Activated CD4-positive, alpha-beta T cell treated with anti-CD3 and anti-CD28 coated beads for 36 hours (primary cell): ENCODE data around the gene POLR1E. TPM values are rescaled to one million over a fixed set of nuclear protein-coding genes. Genes with fewer than 3 reads are reported as not detected.
"Not testable (repeated sequence)": the region's sequence is repeated elsewhere in the genome, so short reads cannot be mapped to it uniquely, and the experiment has no call there.

Experiments used
- ATAC-seq: fragments of 200-7000 bp; cut with Tn5 transposase; one replicate; pipeline ENCODE4 v1.10.0; 2021; ENCODE audit warnings: mild to moderate bottlenecking, moderate library complexity
- CTCF ChIA-PET: fragments of 350-600 bp; sonication (Branson Sonifier 250); formaldehyde crosslinking; loops from one replicate; lab custom pipeline; 2021; ENCODE audit warnings: antibody characterized with exemption; lab: Charles Lee
- POLR2A ChIA-PET: fragments of 350-600 bp; sonication (Branson Sonifier 250); formaldehyde crosslinking; loops from one replicate; lab custom pipeline; 2021; ENCODE audit warnings: antibody characterized with exemption, inconsistent platforms; lab: Charles Lee
- DNase-seq: peaks from one replicate; pipeline ENCODE4 v3.0.0-alpha.2; 2020
- H3K27ac Mint-ChIP-seq: one replicate; pipeline ENCODE4 v1.8.0; 2021; ENCODE audit warnings: mixed read lengths
- H3K27me3 Mint-ChIP-seq: one replicate; pipeline ENCODE4 v1.8.0; 2021; ENCODE audit warnings: mixed read lengths
- H3K36me3 Mint-ChIP-seq: one replicate; pipeline ENCODE4 v1.8.0; 2021; ENCODE audit warnings: low read depth, mixed read lengths
- H3K4me1 Mint-ChIP-seq: one replicate; pipeline ENCODE4 v1.8.0; 2021; ENCODE audit warnings: mixed read lengths
- H3K4me3 Mint-ChIP-seq: one replicate; pipeline ENCODE4 v1.8.0; 2021; ENCODE audit warnings: mild to moderate bottlenecking, moderate library complexity, mixed read lengths
- H3K9me3 Mint-ChIP-seq: one replicate; pipeline ENCODE4 v1.8.0; 2021; ENCODE audit warnings: low read depth, mixed read lengths
- intact Hi-C, 2 experiments: fragments of 100-400 bp; cut with DNase I in 1 of 2; cut with micrococcal nuclease in 1 of 2; formaldehyde crosslinking; loops; one replicate each; pipeline versions ENCODE4 v1.14.2 to v1.15.1; 2022 to 2024; cut with DNase I, micrococcal nuclease
- total RNA-seq, 2 experiments: library from RNA; stranded (reverse); gene quantifications; one replicate each; pipeline ENCODE4 v1.2.3, GENCODE V29; 2021

POLR1E gene
- total RNA-seq, 2 experiments from 2014 or later, result 67.5 to 69.2 TPM

DNA sequence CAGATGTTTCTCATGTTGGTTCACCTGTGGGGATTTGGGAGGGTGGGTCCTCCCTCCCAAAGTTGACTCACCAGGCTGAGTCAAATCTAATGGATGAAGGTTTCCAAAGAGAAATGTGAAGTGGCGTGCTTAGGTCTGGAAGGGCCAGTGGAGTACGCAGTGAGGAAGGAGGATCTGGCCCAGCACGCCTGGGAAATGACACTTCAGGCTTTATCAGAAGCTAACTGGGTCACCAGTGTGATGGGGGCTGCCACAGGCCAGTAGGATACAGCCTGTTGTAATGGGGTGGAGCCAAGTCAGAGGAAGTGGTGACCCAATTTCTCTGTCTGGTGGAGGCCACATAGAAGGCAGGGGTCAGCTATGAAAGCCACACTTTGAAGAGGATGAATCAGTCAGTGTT lies 18.0 kb downstream of the POLR1E start:
- Mint-ChIP-seq H3K27ac (peak overlapping the region; percentile 34), H3K4me1 (peaks cover 12% of the 10 kb centered on the region), H3K27me3 (no peaks in the 10 kb centered on the region), H3K4me3 (no peak overlapping the region), H3K36me3 (peaks cover 70% of the 10 kb centered on the region), H3K9me3 (no peaks in the 10 kb centered on the region)
- peak; percentile 75 for ATAC-seq
- CTCF ChIA-PET, result interaction anchor here (0.7 kb wide), 1 partner anchor 53 kb away, joined by 4 read pairs; no protein-coding TSS in a partner anchor
- intact Hi-C loops, result no loop called here
- peak; percentile 20 for DNase-seq
- POLR2A ChIA-PET, result interaction anchor here (0.6 to 0.7 kb wide), 2 partner anchors 109 to 202 kb away, joined by 4 to 5 read pairs; no protein-coding TSS in a partner anchor

DNA sequence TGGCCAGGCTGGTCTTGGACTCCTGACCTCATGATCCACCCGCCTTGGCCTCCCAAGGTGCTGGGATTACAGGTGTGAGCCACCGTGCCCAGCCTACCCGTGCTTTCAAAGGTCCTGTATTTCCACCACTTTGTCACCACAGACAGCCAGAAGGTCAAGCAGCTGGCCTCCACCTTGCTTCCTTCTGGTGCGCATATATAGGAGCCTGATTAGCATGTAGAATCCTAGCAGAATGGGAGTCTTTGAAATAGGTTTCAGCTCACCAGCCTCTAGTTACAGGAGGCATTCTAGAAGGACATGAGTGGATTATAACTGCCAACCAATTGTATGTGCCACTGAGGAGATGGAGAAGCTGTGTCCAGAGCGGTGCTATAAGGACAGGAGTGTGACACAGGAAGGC lies 18.9 kb downstream of the POLR1E start:
- ChIA-PET POLR2A (no interaction called here), CTCF (interaction anchor here (0.7 kb wide), 1 partner anchor 111 kb away, joined by 3 read pairs; no protein-coding TSS in a partner anchor)
- DNase-seq, result no peak
- H3K4me1 Mint-ChIP-seq, result peaks cover 12% of the 10 kb centered on the region
- no peak for ATAC-seq
- H3K27ac Mint-ChIP-seq, result no peak overlapping the region
- no peaks in the 10 kb centered on the region for H3K27me3 Mint-ChIP-seq
- no peaks in the 10 kb centered on the region for H3K9me3 Mint-ChIP-seq
- no peak overlapping the region for H3K4me3 Mint-ChIP-seq
- intact Hi-C loops, result no loop called here
- H3K36me3 Mint-ChIP-seq, result peaks cover 66% of the 10 kb centered on the region

DNA sequence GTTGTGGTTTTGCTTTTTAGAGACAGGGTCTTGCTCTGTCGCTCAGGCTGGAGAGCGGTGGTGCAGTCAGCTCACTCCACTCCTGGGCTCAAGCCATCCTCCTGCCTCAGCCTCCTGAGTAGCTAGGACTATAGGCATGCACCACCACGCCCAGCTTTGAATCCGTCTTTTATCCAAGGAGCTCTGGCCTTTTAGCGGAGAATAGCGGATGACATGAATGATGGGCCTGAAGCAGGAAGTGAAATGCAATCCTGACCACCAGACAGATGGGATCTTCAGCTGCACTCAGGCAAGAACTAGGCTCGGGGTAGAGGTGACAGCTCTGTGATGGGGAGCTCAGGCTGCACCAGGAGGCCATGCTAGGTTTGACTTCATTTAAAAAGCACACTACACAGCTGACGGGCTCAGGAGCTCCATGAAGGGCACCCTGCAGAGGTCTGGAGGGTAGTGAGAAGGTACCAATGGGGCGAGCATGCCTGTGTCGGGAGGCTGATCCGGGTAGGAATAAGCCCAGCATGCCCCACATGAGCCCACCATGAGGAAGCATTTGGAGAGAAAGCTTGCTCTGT lies 21.9 kb downstream of the POLR1E start:
- CTCF ChIA-PET, result no interaction called here
- no peak for ATAC-seq
- H3K27ac Mint-ChIP-seq, result no peak overlapping the region

DNA sequence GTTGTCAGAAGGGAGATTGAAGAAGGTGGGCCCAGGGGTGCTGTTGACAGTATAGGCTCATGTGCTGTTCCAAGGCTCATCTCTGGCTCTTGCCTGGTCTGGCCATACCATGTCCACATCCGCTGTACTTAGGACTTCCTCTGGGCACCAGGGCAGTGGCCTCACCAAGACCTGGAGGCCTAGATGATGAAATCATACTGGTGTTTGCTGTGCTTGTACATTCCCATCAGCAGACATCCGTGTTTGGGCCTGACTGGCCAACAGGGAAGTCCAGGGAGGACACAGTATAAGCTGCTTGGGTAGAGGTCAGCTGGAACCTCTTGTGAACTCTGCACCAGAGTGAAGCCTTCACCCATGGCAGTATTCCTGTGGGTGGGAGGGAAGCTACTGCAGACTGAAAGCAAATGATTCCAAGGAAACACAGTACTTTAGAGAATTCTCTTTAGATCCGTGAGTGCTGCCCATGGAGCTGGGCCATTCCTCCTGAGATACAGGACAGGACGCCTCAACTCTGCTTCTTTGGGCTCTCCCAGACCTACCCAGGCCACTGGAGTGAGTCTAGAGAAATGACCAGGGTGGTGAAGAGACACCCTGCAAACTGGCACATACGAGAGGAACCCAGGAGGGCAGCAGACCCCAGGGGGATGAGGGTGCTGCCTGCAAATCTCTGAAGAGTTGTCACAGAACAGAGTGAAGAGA lies 22.5 kb downstream of the POLR1E start:
- ATAC-seq (no peak), DNase-seq (no peak)
- ChIA-PET POLR2A (no interaction called here), CTCF (no interaction called here)
- no peaks in the 10 kb centered on the region for H3K9me3 Mint-ChIP-seq
- H3K4me3 Mint-ChIP-seq, result no peak overlapping the region
- H3K36me3 Mint-ChIP-seq, result peaks cover 35% of the 10 kb centered on the region
- peaks cover 8% of the 10 kb centered on the region for H3K4me1 Mint-ChIP-seq
- no peaks in the 10 kb centered on the region for H3K27me3 Mint-ChIP-seq
- intact Hi-C loops, result no loop called here
- H3K27ac Mint-ChIP-seq, result no peak overlapping the region

More for the DNA sequence above, 21.9 kb downstream of the POLR1E start:
- Mint-ChIP-seq H3K27me3 (no peaks in the 10 kb centered on the region), H3K9me3 (no peaks in the 10 kb centered on the region), H3K36me3 (peaks cover 42% of the 10 kb centered on the region), H3K4me3 (no peak overlapping the region), H3K4me1 (peaks cover 12% of the 10 kb centered on the region)
- POLR2A ChIA-PET, result no interaction called here
- intact Hi-C loops, result no loop called here
- no peak for DNase-seq

DNA sequence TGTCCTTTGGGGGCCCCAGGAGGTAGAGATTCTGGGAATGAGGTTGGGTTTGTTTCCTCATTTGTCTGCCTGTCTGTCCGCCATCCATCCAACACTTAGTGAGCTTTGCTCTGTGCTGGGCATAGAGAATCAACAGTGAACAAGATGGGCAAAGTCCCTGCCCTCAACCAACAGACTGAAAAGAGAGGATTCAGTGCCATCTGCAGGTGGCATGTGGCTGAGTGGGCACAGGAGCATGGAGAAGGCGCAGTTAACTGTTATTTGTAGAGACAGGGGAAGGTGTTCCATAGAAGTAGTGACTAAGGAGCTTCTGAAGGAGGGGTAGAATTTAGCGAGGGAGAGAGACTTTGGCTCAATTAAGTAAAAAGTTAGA lies 23.1 kb downstream of the POLR1E start:
- Mint-ChIP-seq H3K9me3 (no peaks in the 10 kb centered on the region), H3K27ac (no peak overlapping the region), H3K4me3 (no peak overlapping the region), H3K4me1 (peaks cover 3% of the 10 kb centered on the region), H3K36me3 (peaks cover 30% of the 10 kb centered on the region), H3K27me3 (no peaks in the 10 kb centered on the region)
- CTCF ChIA-PET, result no interaction called here
- ATAC-seq, result no peak
- DNase-seq, result no peak
- intact Hi-C loops, result loop anchor here in 1 of 2 experiments (1.0 kb wide), 1 partner anchor 94 kb away; no protein-coding TSS in a partner anchor
- POLR2A ChIA-PET, result no interaction called here

DNA sequence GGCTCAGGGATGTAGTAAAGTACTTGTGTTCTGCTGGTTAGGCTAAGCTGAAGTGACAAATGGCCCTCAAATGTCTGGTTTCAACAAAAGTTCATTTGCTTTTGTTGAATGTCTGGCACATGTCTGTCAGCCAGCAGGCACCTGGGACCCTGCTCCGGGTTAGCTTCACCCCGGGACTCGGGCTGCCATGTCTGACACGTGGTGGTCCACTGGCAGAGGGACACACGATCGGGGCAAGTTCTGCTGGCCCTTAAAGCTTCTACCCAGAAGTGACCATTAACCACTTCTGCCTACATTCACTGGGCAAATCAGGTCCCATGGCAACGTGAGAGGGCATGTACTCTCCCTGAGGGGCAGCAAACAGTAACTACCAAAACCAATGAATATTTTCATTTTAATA lies 23.8 kb downstream of the POLR1E start:
- CTCF ChIA-PET, result interaction anchor here (0.6 kb wide), 1 partner anchor 1601 kb away, joined by 3 read pairs; no protein-coding TSS in a partner anchor
- no peak overlapping the region for H3K27ac Mint-ChIP-seq
- no peaks in the 10 kb centered on the region for H3K9me3 Mint-ChIP-seq
- H3K36me3 Mint-ChIP-seq, result peaks cover 24% of the 10 kb centered on the region
- no peak overlapping the region for H3K4me3 Mint-ChIP-seq
- POLR2A ChIA-PET, result no interaction called here
- DNase-seq (no peak), ATAC-seq (no peak)
- intact Hi-C loops, result loop anchor here in 1 of 2 experiments (1.0 kb wide), 1 partner anchor 94 kb away; no protein-coding TSS in a partner anchor
- H3K4me1 Mint-ChIP-seq, result no peaks in the 10 kb centered on the region
- H3K27me3 Mint-ChIP-seq, result no peaks in the 10 kb centered on the region

DNA sequence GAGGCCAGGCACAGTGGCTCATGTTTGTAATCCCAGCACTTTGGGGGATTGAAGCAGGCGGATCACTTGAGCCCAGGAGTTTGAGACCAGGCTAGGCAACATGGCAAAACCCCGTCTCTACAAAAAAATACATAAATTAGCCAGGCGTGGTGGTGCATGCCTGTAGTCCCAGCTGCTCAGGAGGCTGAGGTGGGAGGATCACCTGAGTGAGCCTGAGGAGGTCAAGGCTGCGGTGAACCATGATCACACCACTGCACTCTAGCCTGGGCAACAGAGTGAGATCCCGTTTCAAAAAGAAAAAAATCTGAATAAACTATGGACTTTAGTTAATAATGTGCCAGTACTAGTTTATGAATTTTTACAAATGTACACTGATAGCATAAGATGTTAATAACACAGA lies 24.3 kb downstream of the POLR1E start:
- intact Hi-C loops, H3K4me3 Mint-ChIP-seq, H3K9me3 Mint-ChIP-seq, DNase-seq, ATAC-seq, H3K4me1 Mint-ChIP-seq, H3K27ac Mint-ChIP-seq, POLR2A ChIA-PET, H3K27me3 Mint-ChIP-seq: not testable (repeated sequence)
- peaks cover 20% of the 10 kb centered on the region for H3K36me3 Mint-ChIP-seq
- CTCF ChIA-PET, result interaction anchor here (0.6 kb wide), 1 partner anchor 1602 kb away, joined by 3 read pairs; no protein-coding TSS in a partner anchor

DNA sequence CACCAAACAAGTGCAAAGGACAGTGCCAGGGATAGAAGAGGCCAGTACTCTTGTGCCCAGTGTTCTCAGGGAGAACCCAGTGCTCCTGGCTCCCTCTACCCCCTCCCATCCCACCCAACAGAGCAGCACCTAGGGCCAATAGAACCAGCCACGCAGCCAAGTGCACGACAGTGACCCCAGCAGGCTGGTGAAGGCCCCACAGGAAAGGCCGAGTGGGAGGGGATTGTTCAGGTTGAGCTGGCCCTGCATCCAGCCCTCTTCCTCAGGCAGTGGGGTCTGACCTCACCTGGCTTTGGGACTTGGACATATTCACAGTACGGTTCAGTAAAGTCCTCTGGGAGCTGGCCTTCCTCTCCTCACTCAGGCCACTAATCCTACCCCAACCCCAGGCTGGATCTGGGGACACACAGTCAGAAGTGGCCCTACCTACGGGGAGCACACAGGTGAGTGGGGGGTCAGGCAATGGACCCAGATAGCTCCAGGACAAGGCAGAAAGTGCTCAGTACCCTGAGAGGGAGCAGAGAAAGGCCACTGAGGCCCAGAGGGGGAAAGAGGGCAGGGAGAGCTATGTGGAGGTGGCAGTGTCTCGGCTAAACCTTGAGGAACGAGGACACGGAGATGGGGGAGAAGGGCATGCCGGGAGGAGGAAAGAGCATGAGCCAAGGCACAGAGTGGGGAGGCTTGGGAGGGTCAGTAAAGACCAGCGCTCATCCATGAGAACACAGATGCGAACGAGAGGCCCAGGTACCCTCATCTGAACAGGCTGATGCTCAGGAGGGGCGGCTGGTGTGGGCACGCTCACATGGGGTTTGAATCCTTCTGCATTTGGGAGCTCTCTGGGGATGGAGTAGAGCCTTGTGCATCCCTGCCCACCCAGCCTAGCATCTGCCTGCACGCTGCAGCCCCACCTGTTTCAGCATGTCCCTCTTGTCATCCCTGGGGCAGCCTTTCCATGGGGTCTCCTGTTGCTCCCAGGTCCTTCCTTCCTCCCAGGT lies 25.6 kb downstream of the POLR1E start:
- H3K4me3 Mint-ChIP-seq, result no peak overlapping the region
- no peak overlapping the region for H3K27ac Mint-ChIP-seq
- intact Hi-C loops, result no loop called here
- peak; percentile 52 for ATAC-seq
- H3K36me3 Mint-ChIP-seq, result peaks cover 12% of the 10 kb centered on the region
- H3K9me3 Mint-ChIP-seq, result no peaks in the 10 kb centered on the region
- ChIA-PET CTCF (interaction anchor here (0.6 to 1.7 kb wide), 4 partner anchors 16 to 167 kb away, joined by 3 to 7 read pairs (median 4); no protein-coding TSS in a partner anchor), POLR2A (no interaction called here)
- peak; percentile 28 for DNase-seq
- H3K4me1 Mint-ChIP-seq, result no peaks in the 10 kb centered on the region
- no peaks in the 10 kb centered on the region for H3K27me3 Mint-ChIP-seq

DNA sequence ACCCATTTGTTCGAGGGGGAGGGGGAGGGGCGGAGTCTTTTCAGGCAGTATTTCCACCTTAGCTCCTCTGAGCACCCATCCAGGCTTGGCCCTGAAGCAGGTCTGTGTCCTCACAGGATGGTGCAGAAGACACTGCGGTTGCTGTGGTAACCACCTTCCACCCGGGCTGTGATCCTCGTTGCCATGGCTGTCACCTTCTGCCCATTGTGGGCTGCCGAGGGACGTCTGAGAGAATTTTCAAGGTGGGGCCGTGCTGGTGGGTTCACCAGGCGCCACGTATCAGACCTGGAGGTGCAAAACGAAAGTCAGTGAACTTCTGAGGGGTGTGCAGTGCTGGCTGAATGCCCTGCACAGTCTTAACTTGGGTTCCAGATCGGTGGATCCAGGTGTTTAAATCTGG lies 26.7 kb downstream of the POLR1E start:
- H3K27me3 Mint-ChIP-seq, result no peaks in the 10 kb centered on the region
- ChIA-PET POLR2A (no interaction called here), CTCF (interaction anchor here (0.7 to 1.1 kb wide), 3 partner anchors 12 to 69 kb away, joined by 3 to 4 read pairs (median 3); no protein-coding TSS in a partner anchor)
- no peaks in the 10 kb centered on the region for H3K9me3 Mint-ChIP-seq
- no peak overlapping the region for H3K4me3 Mint-ChIP-seq
- H3K36me3 Mint-ChIP-seq, result peaks cover 2% of the 10 kb centered on the region
- intact Hi-C loops, result no loop called here
- H3K4me1 Mint-ChIP-seq, result no peaks in the 10 kb centered on the region
- DNase-seq (no peak), ATAC-seq (no peak)
- peak overlapping the region; percentile 39 for H3K27ac Mint-ChIP-seq

DNA sequence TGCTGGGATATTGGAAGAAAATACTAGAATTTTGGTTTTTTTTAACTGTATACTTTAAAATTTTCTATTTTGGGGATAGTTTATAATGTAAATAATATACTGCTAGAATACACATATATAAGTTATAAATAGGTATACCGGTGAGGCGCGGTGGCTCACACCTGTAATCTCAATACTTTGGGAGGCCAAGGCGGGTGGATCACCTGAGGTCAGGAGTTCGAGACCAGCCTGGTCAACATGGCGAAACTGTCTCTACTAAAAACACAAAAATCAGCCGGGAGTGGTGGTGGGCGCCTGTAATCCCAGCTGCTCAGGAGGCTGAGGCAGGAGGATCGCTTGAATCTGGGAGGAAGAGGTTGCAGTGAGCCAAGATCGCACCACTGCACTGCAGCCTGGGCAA lies 28.7 kb downstream of the POLR1E start:
- H3K4me3 Mint-ChIP-seq, DNase-seq, H3K27me3 Mint-ChIP-seq, H3K27ac Mint-ChIP-seq, intact Hi-C loops, ATAC-seq, CTCF ChIA-PET, H3K4me1 Mint-ChIP-seq, H3K9me3 Mint-ChIP-seq, POLR2A ChIA-PET, H3K36me3 Mint-ChIP-seq: not testable (repeated sequence)

DNA sequence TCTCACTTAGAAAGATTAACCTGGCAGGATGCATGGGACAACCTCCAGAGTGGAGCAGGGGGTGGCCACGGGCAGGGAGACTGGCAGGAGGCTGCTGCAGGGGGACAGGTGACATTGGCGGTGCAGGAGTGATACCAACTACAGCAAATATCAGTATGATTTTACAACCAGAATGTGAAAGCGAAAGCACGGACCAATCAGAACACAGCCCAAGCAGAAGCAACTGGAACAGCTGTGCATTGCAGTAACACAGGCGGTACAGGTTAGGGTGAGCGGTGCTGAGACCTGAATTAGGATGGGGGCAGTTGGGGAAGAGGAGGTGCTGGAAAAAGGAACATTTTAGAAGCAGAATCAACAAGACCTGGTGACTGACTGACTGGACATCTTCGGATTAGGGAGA lies 29.3 kb downstream of the POLR1E start:
- Mint-ChIP-seq H3K36me3 (peaks cover 2% of the 10 kb centered on the region), H3K27me3 (no peaks in the 10 kb centered on the region), H3K4me3 (no peak overlapping the region), H3K27ac (no peak overlapping the region), H3K9me3 (no peaks in the 10 kb centered on the region), H3K4me1 (no peaks in the 10 kb centered on the region)
- intact Hi-C loops, result no loop called here
- no peak for DNase-seq
- CTCF ChIA-PET, result no interaction called here
- no peak for ATAC-seq
- POLR2A ChIA-PET, result no interaction called here
